ENCODE data around the gene KAT5. TPM values are rescaled to one million over a fixed set of nuclear protein-coding genes. Genes with fewer than 3 reads are reported as not detected.
"Not testable (repeated sequence)": the region's sequence is repeated elsewhere in the genome, so short reads cannot be mapped to it uniquely, and the experiment has no call there.

KAT5 gene
- total RNA-seq, 2 experiments from 2014 or later, result 56.5 to 65.1 TPM

GRCh38 chr11:65743681-65744025, 31.6 kb downstream of the KAT5 start:
- Mint-ChIP-seq H3K4me3 (no peak overlapping the region), H3K27ac (no peak overlapping the region), H3K9me3 (ENCODE audit: low read depth) (no peaks in the 10 kb centered on the region), H3K36me3 (ENCODE audit: low read depth) (no peaks in the 10 kb centered on the region), H3K4me1 (no peaks in the 10 kb centered on the region), H3K27me3 (peaks cover 14% of the 10 kb centered on the region)
- POLR2A ChIA-PET, result interaction anchor here (0.6 kb wide), 1 partner anchor 16 kb away, joined by 3 read pairs; no protein-coding TSS in a partner anchor
- ATAC-seq (no peak), DNase-seq (no peak)
- CTCF ChIA-PET, result interaction anchor here (1.5 kb wide), 1 partner anchor 36 kb away, joined by 4 read pairs; no protein-coding TSS in a partner anchor
- intact Hi-C loops (cut with DNase I, micrococcal nuclease), result no loop called here

GRCh38 chr11:65744026-65744698, 32.1 kb downstream of the KAT5 start:
- H3K4me1 Mint-ChIP-seq, result no peaks in the 10 kb centered on the region
- DNase-seq (peak; percentile 38), ATAC-seq (no peak)
- H3K36me3 Mint-ChIP-seq (ENCODE audit: low read depth), result no peaks in the 10 kb centered on the region
- ChIA-PET POLR2A (interaction anchor here (0.6 kb wide), 1 partner anchor 15 kb away, joined by 3 read pairs; no protein-coding TSS in a partner anchor), CTCF (interaction anchor here (0.7 to 1.5 kb wide), 5 partner anchors 15 to 140 kb away, joined by 3 to 4 read pairs (median 3); partner anchors contain the start of gene KAT5)
- peaks cover 14% of the 10 kb centered on the region for H3K27me3 Mint-ChIP-seq
- no peak overlapping the region for H3K4me3 Mint-ChIP-seq
- H3K27ac Mint-ChIP-seq, result no peak overlapping the region
- no peaks in the 10 kb centered on the region for H3K9me3 Mint-ChIP-seq (ENCODE audit: low read depth)
- intact Hi-C loops (cut with DNase I, micrococcal nuclease), result no loop called here

- Mint-ChIP-seq H3K36me3 (ENCODE audit: low read depth) (no peaks in the 10 kb centered on the region), H3K27me3 (peaks cover 14% of the 10 kb centered on the region), H3K4me3 (no peak overlapping the region), H3K9me3 (ENCODE audit: low read depth) (no peaks in the 10 kb centered on the region), H3K4me1 (no peaks in the 10 kb centered on the region), H3K27ac (no peak overlapping the region)
- CTCF ChIA-PET, result interaction anchor here (0.7 to 1.5 kb wide), 5 partner anchors 14 to 140 kb away, joined by 3 to 4 read pairs (median 3); partner anchors contain the start of gene KAT5
- intact Hi-C loops (cut with DNase I, micrococcal nuclease), result loop anchor here in 1 of 2 experiments (5.0 kb wide), 1 partner anchor 62 kb away; no protein-coding TSS in a partner anchor
- no peak for DNase-seq
- no peak for ATAC-seq
- POLR2A ChIA-PET, result no interaction called here
Observed at GRCh38 chr11:65744699-65745042, 32.6 kb downstream of the KAT5 start.

- no peak for DNase-seq
- ChIA-PET CTCF (interaction anchor here (0.7 to 1.5 kb wide), 3 partner anchors 14 to 140 kb away, joined by 3 to 4 read pairs (median 3); no protein-coding TSS in a partner anchor), POLR2A (no interaction called here)
- Mint-ChIP-seq H3K36me3 (ENCODE audit: low read depth) (no peaks in the 10 kb centered on the region), H3K27ac (no peak overlapping the region), H3K9me3 (ENCODE audit: low read depth) (no peaks in the 10 kb centered on the region), H3K4me3 (no peak overlapping the region), H3K4me1 (no peaks in the 10 kb centered on the region), H3K27me3 (peaks cover 16% of the 10 kb centered on the region)
- intact Hi-C loops (cut with DNase I, micrococcal nuclease), result loop anchor here in 1 of 2 experiments (5.0 kb wide), 1 partner anchor 63 kb away; no protein-coding TSS in a partner anchor
- no peak for ATAC-seq
Observed at GRCh38 chr11:65745049-65745448, 33.0 kb downstream of the KAT5 start.

GRCh38 chr11:65762169-65762568, 50.1 kb downstream of the KAT5 start:
- intact Hi-C loops (cut with DNase I, micrococcal nuclease), result loop anchor here in 1 of 2 experiments (10.0 kb wide), 1 partner anchor 53 kb away; no protein-coding TSS in a partner anchor
- H3K4me1 Mint-ChIP-seq; POLR2A ChIA-PET; H3K9me3 Mint-ChIP-seq (ENCODE audit: low read depth); H3K36me3 Mint-ChIP-seq (ENCODE audit: low read depth); DNase-seq; H3K4me3 Mint-ChIP-seq; H3K27ac Mint-ChIP-seq; ATAC-seq; H3K27me3 Mint-ChIP-seq; CTCF ChIA-PET: not testable (repeated sequence)

GRCh38 chr11:65762816-65763215, 50.8 kb downstream of the KAT5 start:
- H3K4me1 Mint-ChIP-seq; POLR2A ChIA-PET; H3K9me3 Mint-ChIP-seq (ENCODE audit: low read depth); DNase-seq; H3K27me3 Mint-ChIP-seq; H3K4me3 Mint-ChIP-seq; CTCF ChIA-PET; ATAC-seq; H3K36me3 Mint-ChIP-seq (ENCODE audit: low read depth); H3K27ac Mint-ChIP-seq: not testable (repeated sequence)
- intact Hi-C loops (cut with DNase I, micrococcal nuclease), result loop anchor here in 1 of 2 experiments (10.0 kb wide), 1 partner anchor 52 kb away; no protein-coding TSS in a partner anchor

- Mint-ChIP-seq H3K9me3 (ENCODE audit: low read depth) (no peaks in the 10 kb centered on the region), H3K36me3 (ENCODE audit: low read depth) (no peaks in the 10 kb centered on the region), H3K27ac (no peak overlapping the region), H3K4me3 (no peak overlapping the region), H3K4me1 (peaks cover under 1% of the 10 kb centered on the region), H3K27me3 (peaks cover under 1% of the 10 kb centered on the region)
- ATAC-seq (no peak), DNase-seq (no peak)
- intact Hi-C loops (cut with DNase I, micrococcal nuclease), result loop anchor here in 1 of 2 experiments (10.0 kb wide), 1 partner anchor 50 kb away; no protein-coding TSS in a partner anchor
- POLR2A ChIA-PET, result no interaction called here
- CTCF ChIA-PET, result no interaction called here
Observed at GRCh38 chr11:65764434-65764833, 52.4 kb downstream of the KAT5 start.

- Mint-ChIP-seq H3K27ac (no peak overlapping the region), H3K36me3 (ENCODE audit: low read depth) (peaks cover 2% of the 10 kb centered on the region), H3K27me3 (no peaks in the 10 kb centered on the region), H3K4me3 (no peak overlapping the region), H3K4me1 (peaks cover 4% of the 10 kb centered on the region), H3K9me3 (ENCODE audit: low read depth) (no peaks in the 10 kb centered on the region)
- CTCF ChIA-PET, result interaction anchor here (2.2 kb wide), 1 partner anchor 13 kb away, joined by 7 read pairs; no protein-coding TSS in a partner anchor
- intact Hi-C loops (cut with DNase I, micrococcal nuclease), result loop anchor here in 1 of 2 experiments (10.0 kb wide), 1 partner anchor 48 kb away; no protein-coding TSS in a partner anchor
- ATAC-seq (no peak), DNase-seq (no peak)
- POLR2A ChIA-PET, result no interaction called here
Observed at GRCh38 chr11:65766535-65766934, 54.5 kb downstream of the KAT5 start.

GRCh38 chr11:65767406-65767805, 55.4 kb downstream of the KAT5 start:
- no peak for DNase-seq
- H3K27ac Mint-ChIP-seq, result no peak overlapping the region
- no peak for ATAC-seq
- H3K4me3 Mint-ChIP-seq, result no peak overlapping the region
- intact Hi-C loops (cut with DNase I, micrococcal nuclease), result loop anchor here in 1 of 2 experiments (10.0 kb wide), 1 partner anchor 47 kb away; no protein-coding TSS in a partner anchor
- no peaks in the 10 kb centered on the region for H3K9me3 Mint-ChIP-seq (ENCODE audit: low read depth)
- POLR2A ChIA-PET, result no interaction called here
- CTCF ChIA-PET, result interaction anchor here (1.0 to 2.2 kb wide), 2 partner anchors 12 to 223 kb away, joined by 3 to 7 read pairs; no protein-coding TSS in a partner anchor
- H3K4me1 Mint-ChIP-seq, result peaks cover 4% of the 10 kb centered on the region
- H3K36me3 Mint-ChIP-seq (ENCODE audit: low read depth), result peaks cover 2% of the 10 kb centered on the region
- no peaks in the 10 kb centered on the region for H3K27me3 Mint-ChIP-seq

GRCh38 chr11:65767806-65768205, 55.8 kb downstream of the KAT5 start:
- H3K9me3 Mint-ChIP-seq (ENCODE audit: low read depth); H3K4me3 Mint-ChIP-seq; H3K36me3 Mint-ChIP-seq (ENCODE audit: low read depth); ATAC-seq; H3K27me3 Mint-ChIP-seq; DNase-seq; POLR2A ChIA-PET; H3K4me1 Mint-ChIP-seq; H3K27ac Mint-ChIP-seq: not testable (repeated sequence)
- CTCF ChIA-PET, result interaction anchor here (1.0 to 2.2 kb wide), 2 partner anchors 12 to 222 kb away, joined by 3 to 7 read pairs; no protein-coding TSS in a partner anchor
- intact Hi-C loops (cut with DNase I, micrococcal nuclease), result loop anchor here in 1 of 2 experiments (2.0 to 10.0 kb wide), 2 partner anchors 47 to 57 kb away; no protein-coding TSS in a partner anchor
